ENCODE results near the gene TNFRSF21. TPM values are rescaled to one million over a fixed set of nuclear protein-coding genes. Genes with fewer than 3 reads are reported as not detected.

TNFRSF21 gene
- total RNA-seq, 1 experiment from 2014 or later: 106 TPM

GRCh38 chr6:47240277-47240890 is 69.3 kb downstream of the TNFRSF21 start:
- H2AFZ ChIP-seq (ENCODE audit: low read length): no peak overlapping the region
- POLR2A ChIA-PET (ENCODE audit: unreplicated experiment): no interaction called here
- H3F3A ChIP-seq (ENCODE audit: low read length, unreplicated experiment): no peaks in the 10 kb centered on the region
- H3K79me2 ChIP-seq (ENCODE audit: low read length): peaks cover 65% of the 10 kb centered on the region
- H4K20me1 ChIP-seq (ENCODE audit: low read length): no peaks in the 10 kb centered on the region
- H3K4me1 ChIP-seq (ENCODE audit: insufficient read depth, low read length): peaks cover 17% of the 10 kb centered on the region
- no peaks in the 10 kb centered on the region for H3K9me2 ChIP-seq (replicated peaks; ENCODE audit: low read length)
- no peak overlapping the region for H3K4me3 ChIP-seq (ENCODE audit: low read length)
- no peak overlapping the region for H3K27ac ChIP-seq (ENCODE audit: low read length)
- CTCF ChIA-PET: no interaction called here
- DNase-seq: no peak
- H3K27me3 ChIP-seq (ENCODE audit: low read length): no peaks in the 10 kb centered on the region
- ATAC-seq: no peak
- H3K9me3 ChIP-seq (ENCODE audit: low read length): no peaks in the 10 kb centered on the region
- no peak overlapping the region for H3K9ac ChIP-seq (ENCODE audit: low read length)
- no peak overlapping the region for H3K4me2 ChIP-seq (ENCODE audit: low read length)
- H3K36me3 ChIP-seq (ENCODE audit: low read depth, low read length): peaks cover 40% of the 10 kb centered on the region
- intact Hi-C loops (cut with micrococcal nuclease): loop anchor here (5.0 to 10.0 kb wide), 2 partner anchors 56 to 67 kb away; partner anchors contain the start of gene TNFRSF21
- no TSS peak for BruUV-seq (replicated peaks)
- TF ChIP-seq EZH2 (IDR thresholded peaks at IDR 0.05; ENCODE audit: low read length, unreplicated experiment): no peak
- no peak for TF ChIP-seq CTCF (conservative IDR thresholded peaks at IDR 0.05; ENCODE audit: low read depth, low read length)
- no peak for TF ChIP-seq EZH2phosphoT487 (IDR thresholded peaks at IDR 0.05; ENCODE audit: borderline replicate concordance, low read length)

DNA sequence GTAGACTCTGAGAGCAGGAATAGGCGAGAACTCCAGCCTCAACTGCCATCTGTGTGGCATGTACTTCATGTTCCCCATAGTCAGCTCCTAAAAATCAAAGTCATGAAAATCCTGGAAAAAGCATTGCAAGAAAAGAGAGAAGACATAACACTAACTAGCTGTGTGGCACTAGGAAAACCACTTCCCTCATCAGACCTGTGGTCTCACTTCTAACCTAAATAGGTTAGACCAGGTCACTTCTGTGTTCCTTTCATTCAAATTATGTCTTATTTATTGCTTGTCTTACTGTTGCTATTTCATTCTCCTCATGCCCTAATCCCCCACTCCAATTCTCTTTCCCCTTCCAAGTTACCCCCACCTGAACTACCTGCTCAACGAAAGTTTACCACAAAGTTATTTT is 70.2 kb downstream of the TNFRSF21 start:
- Histone ChIP-seq H3K36me3 (ENCODE audit: low read depth, low read length) (peaks cover 39% of the 10 kb centered on the region), H2AFZ (ENCODE audit: low read length) (no peak overlapping the region), H3K4me1 (ENCODE audit: insufficient read depth, low read length) (peaks cover 17% of the 10 kb centered on the region), H3K27me3 (ENCODE audit: low read length) (no peaks in the 10 kb centered on the region), H3F3A (ENCODE audit: low read length, unreplicated experiment) (no peaks in the 10 kb centered on the region), H3K27ac (ENCODE audit: low read length) (no peak overlapping the region), H3K9me3 (ENCODE audit: low read length) (no peaks in the 10 kb centered on the region), H3K4me2 (ENCODE audit: low read length) (no peak overlapping the region), H3K79me2 (ENCODE audit: low read length) (peaks cover 65% of the 10 kb centered on the region), H4K20me1 (ENCODE audit: low read length) (no peaks in the 10 kb centered on the region), H3K9me2 (replicated peaks; ENCODE audit: low read length) (no peaks in the 10 kb centered on the region), H3K4me3 (ENCODE audit: low read length) (no peak overlapping the region), H3K9ac (ENCODE audit: low read length) (no peak overlapping the region)
- no TSS peak for BruUV-seq (replicated peaks)
- no peak for DNase-seq
- TF ChIP-seq CTCF (conservative IDR thresholded peaks at IDR 0.05; ENCODE audit: low read depth, low read length): no peak
- no peak for TF ChIP-seq EZH2phosphoT487 (IDR thresholded peaks at IDR 0.05; ENCODE audit: borderline replicate concordance, low read length)
- TF ChIP-seq EZH2 (IDR thresholded peaks at IDR 0.05; ENCODE audit: low read length, unreplicated experiment): no peak
- intact Hi-C loops (cut with micrococcal nuclease): no loop called here
- ATAC-seq: no peak
- ChIA-PET CTCF (no interaction called here), POLR2A (ENCODE audit: unreplicated experiment) (no interaction called here)

GRCh38 chr6:47238456-47238995 is 71.2 kb downstream of the TNFRSF21 start:
- no peak overlapping the region for H3K4me2 ChIP-seq (ENCODE audit: low read length)
- H2AFZ ChIP-seq (ENCODE audit: low read length): no peak overlapping the region
- no peak overlapping the region for H3K4me3 ChIP-seq (ENCODE audit: low read length)
- peaks cover 17% of the 10 kb centered on the region for H3K4me1 ChIP-seq (ENCODE audit: insufficient read depth, low read length)
- no peak overlapping the region for H3K9ac ChIP-seq (ENCODE audit: low read length)
- ChIA-PET CTCF (no interaction called here), POLR2A (ENCODE audit: unreplicated experiment) (no interaction called here)
- H3F3A ChIP-seq (ENCODE audit: low read length, unreplicated experiment): no peaks in the 10 kb centered on the region
- BruUV-seq (replicated peaks): no TSS peak
- no peaks in the 10 kb centered on the region for H3K9me2 ChIP-seq (replicated peaks; ENCODE audit: low read length)
- peaks cover 45% of the 10 kb centered on the region for H3K36me3 ChIP-seq (ENCODE audit: low read depth, low read length)
- no peak overlapping the region for H3K27ac ChIP-seq (ENCODE audit: low read length)
- no peaks in the 10 kb centered on the region for H3K27me3 ChIP-seq (ENCODE audit: low read length)
- TF ChIP-seq EZH2phosphoT487 (IDR thresholded peaks at IDR 0.05; ENCODE audit: borderline replicate concordance, low read length): no peak
- H3K79me2 ChIP-seq (ENCODE audit: low read length): peaks cover 65% of the 10 kb centered on the region
- H4K20me1 ChIP-seq (ENCODE audit: low read length): no peaks in the 10 kb centered on the region
- intact Hi-C loops (cut with micrococcal nuclease): no loop called here
- DNase-seq: no peak
- H3K9me3 ChIP-seq (ENCODE audit: low read length): no peaks in the 10 kb centered on the region
- no peak for ATAC-seq
